A673 (cell line): Measurements from ENCODE around the gene OR52M1. TPM values are rescaled to one million over a fixed set of nuclear protein-coding genes. Genes with fewer than 3 reads are reported as not detected.
"Not testable (repeated sequence)": the region's sequence is repeated elsewhere in the genome, so short reads cannot be mapped to it uniquely, and the experiment has no call there.

ENCODE experiments used
- BruUV-seq: library from RNA; stranded (reverse); fragments of 400-500 nt; replicated peaks from 2 replicates; lab custom pipeline; 2021; lab: Mats Ljungman, UMichigan
- CTCF ChIA-PET: fragments of 300-600 bp; sonication (Branson Sonifier 250); formaldehyde crosslinking; loops from one replicate; lab custom pipeline; 2022; ENCODE audit warnings: antibody characterized with exemption; lab: Charles Lee
- POLR2A ChIA-PET: fragments of 300-600 bp; sonication (Branson Sonifier 250); formaldehyde crosslinking; loops from one replicate; lab custom pipeline; 2022; ENCODE audit warnings: antibody characterized with exemption; ENCODE audit not compliant: low non-redundant PET; lab: Charles Lee
- DNase-seq: peaks from one replicate; pipeline ENCODE4 v3.0.0-alpha.2; 2015; ENCODE audit warnings: low spot score
- H3K27ac ChIP-seq: fragments of 200-600 bp; sonication (generic); 2 replicates; pipeline ENCODE4 v1.5.1; 2016; ENCODE audit warnings: mixed run types, low read depth, mild to moderate bottlenecking, mixed read lengths, antibody characterized with exemption, low read length; ENCODE audit not compliant: poor library complexity, severe bottlenecking
- H3K27me3 ChIP-seq: fragments of 200-600 bp; sonication (generic); replicated peaks from 2 replicates; pipeline ENCODE4 v1.6.1; 2017; ENCODE audit warnings: mixed run types, low read depth, mild to moderate bottlenecking, mixed read lengths, antibody characterized with exemption, low read length; ENCODE audit not compliant: insufficient read depth, poor library complexity
- H3K36me3 ChIP-seq: fragments of 200-600 bp; sonication (generic); 2 replicates; pipeline ENCODE4 v1.6.1; 2016; ENCODE audit warnings: mixed run types, mild to moderate bottlenecking, mixed read lengths, antibody characterized with exemption, low read length; ENCODE audit not compliant: insufficient read depth, poor library complexity, severe bottlenecking
- H3K4me1 ChIP-seq: fragments of 200-600 bp; sonication (generic); 2 replicates; pipeline ENCODE4 v1.6.1; 2017; ENCODE audit warnings: mixed run types, mild to moderate bottlenecking, mixed read lengths, antibody characterized with exemption, low read length; ENCODE audit not compliant: insufficient read depth, poor library complexity, severe bottlenecking
- H3K4me3 ChIP-seq: fragments of 200-600 bp; sonication (generic); 2 replicates; pipeline ENCODE4 v1.5.1; 2016; ENCODE audit warnings: low read depth, mixed run types, mild to moderate bottlenecking, mixed read lengths, low read length; ENCODE audit not compliant: poor library complexity, severe bottlenecking
- H3K9me3 ChIP-seq: fragments of 200-600 bp; sonication (generic); 2 replicates; pipeline ENCODE4 v1.6.1; 2016; ENCODE audit warnings: mixed run types, low read depth, mild to moderate bottlenecking, mixed read lengths, antibody characterized with exemption, low read length; ENCODE audit not compliant: poor library complexity, severe bottlenecking
- CTCF ChIP-seq: fragments of 300-800, 200-600 bp; sonication (generic); conservative IDR thresholded peaks from 2 replicates; pipeline ENCODE4 v1.5.1; 2017; ENCODE audit warnings: low read depth, mild to moderate bottlenecking, antibody characterized with exemption, low read length, moderate library complexity, mixed read lengths
- EZH2 ChIP-seq: fragments of 200-600 bp; sonication (generic); IDR thresholded peaks from 2 replicates; pipeline ENCODE4 v1.6.1; 2017; ENCODE audit warnings: borderline replicate concordance, low read depth, mild to moderate bottlenecking, mixed read lengths, antibody characterized with exemption, low read length; ENCODE audit not compliant: poor library complexity, severe bottlenecking
- intact Hi-C: fragments of 100-400 bp; cut with micrococcal nuclease; formaldehyde crosslinking; loops from one replicate; pipeline ENCODE4 v1.10.0; 2022; ENCODE audit not compliant: unreplicated experiment
- total RNA-seq: library from RNA; stranded (reverse); gene quantifications from 2 replicates; pipeline ENCODE4 v1.2.3, GENCODE V29; 2021

The OR52M1 gene
- total RNA-seq, 1 experiment from 2014 or later = not detected

GRCh38 chr11:4523666-4524065, 21.3 kb upstream of the OR52M1 start:
- no peak for DNase-seq
- Histone ChIP-seq H3K27me3 (no peaks in the 10 kb centered on the region), H3K9me3 (no peaks in the 10 kb centered on the region), H3K36me3 (no peaks in the 10 kb centered on the region), H3K4me1 (no peaks in the 10 kb centered on the region), H3K27ac (no peak overlapping the region), H3K4me3 (no peak overlapping the region)
- ChIA-PET CTCF (no interaction called here), POLR2A (no interaction called here)
- BruUV-seq = no TSS peak
- no peak for TF ChIP-seq EZH2
- TF ChIP-seq CTCF = no peak
- intact Hi-C loops = no loop called here

GRCh38 chr11:4527926-4528325, 17.1 kb upstream of the OR52M1 start:
- Histone ChIP-seq H3K4me1 (no peaks in the 10 kb centered on the region), H3K36me3 (no peaks in the 10 kb centered on the region), H3K9me3 (no peaks in the 10 kb centered on the region), H3K27ac (no peak overlapping the region), H3K4me3 (no peak overlapping the region), H3K27me3 (peaks cover 4% of the 10 kb centered on the region)
- TF ChIP-seq CTCF = no peak
- no peak for TF ChIP-seq EZH2
- DNase-seq = no peak
- intact Hi-C loops = no loop called here
- no TSS peak for BruUV-seq
- POLR2A ChIA-PET = no interaction called here
- CTCF ChIA-PET = no interaction called here

GRCh38 chr11:4531686-4532085, 13.3 kb upstream of the OR52M1 start:
- intact Hi-C loops, H3K27ac ChIP-seq, H3K9me3 ChIP-seq, POLR2A ChIA-PET, H3K27me3 ChIP-seq, BruUV-seq, H3K4me3 ChIP-seq, H3K36me3 ChIP-seq, H3K4me1 ChIP-seq, CTCF ChIA-PET, DNase-seq: not testable (repeated sequence)

GRCh38 chr11:4539603-4540219, 5.3 kb upstream of the OR52M1 start:
- ChIA-PET POLR2A (interaction anchor here (0.6 kb wide), 1 partner anchor 352 kb away, joined by 4 read pairs; no protein-coding TSS in a partner anchor), CTCF (interaction anchor here (0.5 to 1.9 kb wide), 6 partner anchors 12 to 466 kb away, joined by 3 to 28 read pairs (median 3); no protein-coding TSS in a partner anchor)
- intact Hi-C loops = loop anchor here (1.0 kb wide), 1 partner anchor 352 kb away; no protein-coding TSS in a partner anchor
- peaks cover 8% of the 10 kb centered on the region for H3K27me3 ChIP-seq
- H3K36me3 ChIP-seq = no peaks in the 10 kb centered on the region
- no peak overlapping the region for H3K4me3 ChIP-seq
- peak; percentile 49 for DNase-seq
- BruUV-seq = no TSS peak
- no peaks in the 10 kb centered on the region for H3K4me1 ChIP-seq
- H3K9me3 ChIP-seq = no peaks in the 10 kb centered on the region
- H3K27ac ChIP-seq = no peak overlapping the region
- TF ChIP-seq CTCF = peak; percentile 80
- no peak for TF ChIP-seq EZH2
